PFSK-1 (cell line): ENCODE measurements around the gene POU3F1.

Source experiments
- FOXP2 ChIP-seq: optimal IDR thresholded peaks from 2 replicates; pipeline ENCODE3; 2011; ENCODE audit warnings: borderline replicate concordance, control low read depth, inconsistent platforms; ENCODE audit not compliant: insufficient read depth; ENCODE audit errors: extremely low read length, extremely low read depth
- POLR2AphosphoS5 ChIP-seq: IDR thresholded peaks from 2 replicates; pipeline ENCODE4 v1.6.1; 2012; ENCODE audit warnings: low read depth, mild to moderate bottlenecking, control low read depth, low read length, moderate library complexity
- SIN3A ChIP-seq: IDR thresholded peaks from 2 replicates; pipeline ENCODE4 v1.6.1; 2012; ENCODE audit warnings: mild to moderate bottlenecking, low read length, moderate library complexity, borderline replicate concordance; ENCODE audit not compliant: insufficient read depth
- TAF1 ChIP-seq: IDR thresholded peaks from 2 replicates; pipeline ENCODE4 v1.6.1; 2012; ENCODE audit warnings: low read length, control low read depth, borderline replicate concordance; ENCODE audit not compliant: insufficient read depth
- TF ChIP-seq, protein P1 (sequence below), 2 experiments: IDR thresholded peaks; 2 replicates each; pipeline versions ENCODE4 v1.6.1 to v1.8.0; 2011 to 2012; ENCODE audit warnings: low read depth in 2 of 2, low read length in 2 of 2, control low read depth in 1 of 2, inconsistent platforms in 1 of 2, mild to moderate bottlenecking in 1 of 2, moderate library complexity in 1 of 2; ENCODE audit not compliant: insufficient read depth in 1 of 2

POU3F1 gene

DNA sequence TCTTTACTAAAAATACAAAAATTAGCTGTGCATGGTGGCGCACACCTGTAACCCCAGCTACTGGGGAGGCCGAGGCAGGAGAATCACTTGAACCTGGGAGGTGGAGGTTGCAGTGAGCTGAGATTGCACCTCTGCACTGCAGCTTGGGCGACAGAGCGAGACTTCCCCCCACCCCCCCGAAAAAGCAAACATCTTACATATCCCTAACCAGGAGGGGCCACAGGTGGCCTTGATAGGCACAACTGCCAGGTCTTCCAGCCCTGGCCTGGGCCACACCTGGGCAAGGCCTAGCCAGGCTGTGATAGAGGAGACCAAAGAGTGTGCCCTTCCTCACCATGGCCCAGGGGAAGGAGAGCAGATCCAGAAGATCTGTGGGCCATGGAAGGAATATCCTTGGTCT is 28.6 kb upstream of the POU3F1 start:
- TF ChIP-seq, protein P1, sequence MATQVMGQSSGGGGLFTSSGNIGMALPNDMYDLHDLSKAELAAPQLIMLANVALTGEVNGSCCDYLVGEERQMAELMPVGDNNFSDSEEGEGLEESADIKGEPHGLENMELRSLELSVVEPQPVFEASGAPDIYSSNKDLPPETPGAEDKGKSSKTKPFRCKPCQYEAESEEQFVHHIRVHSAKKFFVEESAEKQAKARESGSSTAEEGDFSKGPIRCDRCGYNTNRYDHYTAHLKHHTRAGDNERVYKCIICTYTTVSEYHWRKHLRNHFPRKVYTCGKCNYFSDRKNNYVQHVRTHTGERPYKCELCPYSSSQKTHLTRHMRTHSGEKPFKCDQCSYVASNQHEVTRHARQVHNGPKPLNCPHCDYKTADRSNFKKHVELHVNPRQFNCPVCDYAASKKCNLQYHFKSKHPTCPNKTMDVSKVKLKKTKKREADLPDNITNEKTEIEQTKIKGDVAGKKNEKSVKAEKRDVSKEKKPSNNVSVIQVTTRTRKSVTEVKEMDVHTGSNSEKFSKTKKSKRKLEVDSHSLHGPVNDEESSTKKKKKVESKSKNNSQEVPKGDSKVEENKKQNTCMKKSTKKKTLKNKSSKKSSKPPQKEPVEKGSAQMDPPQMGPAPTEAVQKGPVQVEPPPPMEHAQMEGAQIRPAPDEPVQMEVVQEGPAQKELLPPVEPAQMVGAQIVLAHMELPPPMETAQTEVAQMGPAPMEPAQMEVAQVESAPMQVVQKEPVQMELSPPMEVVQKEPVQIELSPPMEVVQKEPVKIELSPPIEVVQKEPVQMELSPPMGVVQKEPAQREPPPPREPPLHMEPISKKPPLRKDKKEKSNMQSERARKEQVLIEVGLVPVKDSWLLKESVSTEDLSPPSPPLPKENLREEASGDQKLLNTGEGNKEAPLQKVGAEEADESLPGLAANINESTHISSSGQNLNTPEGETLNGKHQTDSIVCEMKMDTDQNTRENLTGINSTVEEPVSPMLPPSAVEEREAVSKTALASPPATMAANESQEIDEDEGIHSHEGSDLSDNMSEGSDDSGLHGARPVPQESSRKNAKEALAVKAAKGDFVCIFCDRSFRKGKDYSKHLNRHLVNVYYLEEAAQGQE (IDR thresholded peaks at IDR 0.05; ENCODE audit: insufficient read depth in 1 of 2, low read depth in 2 of 2, low read length in 2 of 2) = no peak
- TF ChIP-seq SIN3A (no peak), FOXP2 (no peak), TAF1 (no peak), POLR2AphosphoS5 (no peak)

DNA sequence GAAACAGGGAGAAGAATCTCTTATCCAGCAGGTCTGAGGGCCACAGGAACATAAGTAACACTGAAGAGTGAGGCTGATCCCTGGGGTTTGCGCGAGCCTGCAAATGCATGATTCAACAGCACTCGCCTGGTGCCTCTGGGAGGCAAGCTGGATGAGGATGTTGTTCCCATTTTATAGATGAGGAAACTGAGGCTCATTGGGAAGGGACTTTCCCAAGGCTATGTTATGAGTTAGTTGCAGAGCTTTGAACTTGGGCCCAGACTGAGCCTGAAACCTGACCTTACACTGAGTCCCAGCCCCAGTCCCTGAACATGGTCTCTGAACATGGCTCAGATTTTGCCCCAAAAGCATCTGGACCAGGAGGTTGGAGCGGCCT is 27.7 kb upstream of the POU3F1 start:
- TF ChIP-seq TAF1 (no peak), FOXP2 (no peak), SIN3A (no peak), POLR2AphosphoS5 (no peak)
- TF ChIP-seq, protein P1 (IDR thresholded peaks at IDR 0.05; ENCODE audit: insufficient read depth in 1 of 2, low read depth in 2 of 2, low read length in 2 of 2) = no peak

DNA sequence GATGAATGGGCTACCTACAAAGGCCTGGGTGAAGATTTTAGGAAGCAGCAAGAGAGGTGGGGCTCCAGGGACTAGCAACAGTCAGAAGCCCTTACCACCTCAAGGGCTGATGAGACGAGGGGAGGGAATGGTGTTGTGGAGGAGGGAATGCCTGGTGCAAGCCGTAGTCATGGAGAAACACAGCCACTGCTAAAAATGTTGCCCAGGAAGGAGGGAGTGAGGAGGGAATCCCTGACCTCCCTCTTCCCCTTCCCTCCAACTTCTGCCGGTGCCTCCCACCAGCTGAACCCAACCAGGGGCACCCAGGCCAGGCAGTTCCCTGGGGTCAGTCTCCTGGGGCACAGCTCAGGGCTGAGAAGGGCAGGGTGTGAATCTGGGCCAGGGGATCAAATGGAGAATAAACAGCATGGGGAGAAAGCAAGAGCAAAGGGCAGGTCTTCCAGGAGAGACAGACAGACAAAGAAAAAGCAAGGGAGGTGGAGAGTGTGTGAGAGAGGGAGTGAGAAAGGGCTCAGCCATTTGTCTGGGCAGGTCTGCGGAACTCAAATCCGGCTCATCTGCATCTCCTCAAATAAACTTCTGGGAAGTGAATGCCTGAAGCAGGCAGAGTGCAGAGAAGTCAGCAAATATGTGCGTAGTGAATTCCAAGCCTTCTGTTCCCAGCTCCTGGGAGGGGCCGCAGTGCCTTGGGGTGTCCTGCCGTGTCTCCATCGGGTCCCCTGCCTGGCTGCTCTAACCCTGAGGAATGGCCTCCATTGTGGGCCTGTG is 27.1 kb upstream of the POU3F1 start:
- TF ChIP-seq TAF1 = no peak
- TF ChIP-seq, protein P1 (IDR thresholded peaks at IDR 0.05; ENCODE audit: insufficient read depth in 1 of 2, low read depth in 2 of 2, low read length in 2 of 2) = no peak
- no peak for TF ChIP-seq SIN3A
- TF ChIP-seq POLR2AphosphoS5 = no peak
- TF ChIP-seq FOXP2 = no peak

DNA sequence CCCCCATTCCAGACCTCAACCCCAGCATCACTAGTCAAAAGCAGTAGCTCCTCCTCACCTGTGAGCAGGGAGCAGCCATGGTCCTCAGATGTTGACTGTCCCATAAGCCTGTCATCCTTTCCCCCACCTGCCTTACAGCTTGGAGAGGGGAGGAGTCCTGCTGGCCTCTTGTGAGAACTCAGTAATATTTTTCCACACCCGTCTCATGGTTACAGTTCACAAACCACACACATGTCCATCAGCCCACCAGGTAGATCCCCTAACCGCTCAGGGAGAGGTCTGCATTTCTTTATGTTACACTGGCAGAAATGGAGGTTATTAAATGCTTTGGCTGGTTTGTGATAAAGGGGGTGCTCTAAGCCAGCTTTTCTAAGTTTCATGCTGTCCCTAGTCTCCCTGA is 26.3 kb upstream of the POU3F1 start:
- TF ChIP-seq, protein P1 (IDR thresholded peaks at IDR 0.05; ENCODE audit: insufficient read depth in 1 of 2, low read depth in 2 of 2, low read length in 2 of 2) = no peak
- TF ChIP-seq TAF1 (no peak), POLR2AphosphoS5 (no peak), FOXP2 (no peak), SIN3A (no peak)
